Mesodermal cell (in vitro differentiated cells): ENCODE measurements around the gene ADISSP.
"Not testable (repeated sequence)": the region's sequence is repeated elsewhere in the genome, so short reads cannot be mapped to it uniquely, and the experiment has no call there.

Experiments used
- H3K27ac ChIP-seq: 2 replicates; pipeline ENCODE4 v1.7.0; 2013; ENCODE audit warnings: mild to moderate bottlenecking, low read depth, low read length, moderate library complexity; ENCODE audit not compliant: severe bottlenecking
- H3K36me3 ChIP-seq: 2 replicates; pipeline ENCODE4 v1.7.1; 2013; ENCODE audit warnings: mild to moderate bottlenecking, low read length, moderate library complexity; ENCODE audit not compliant: control insufficient read depth, insufficient read depth
- H3K4me1 ChIP-seq: one replicate; pipeline ENCODE4 v1.7.1; 2013; ENCODE audit warnings: mild to moderate bottlenecking, low read length; ENCODE audit not compliant: insufficient read depth, control insufficient read depth, poor library complexity, severe bottlenecking
- H3K4me3 ChIP-seq: 2 replicates; pipeline ENCODE4 v1.7.0; 2013; ENCODE audit warnings: low read length, control low read depth, mild to moderate bottlenecking; ENCODE audit not compliant: insufficient read depth, poor library complexity, severe bottlenecking; ENCODE audit errors: extremely low read depth
- H3K9me3 ChIP-seq: 2 replicates; pipeline ENCODE4 v1.7.1; 2013; ENCODE audit warnings: mild to moderate bottlenecking, low read length, moderate library complexity; ENCODE audit not compliant: control insufficient read depth
- WGBS, 2 experiments: methylation state at CpG; one replicate each; pipeline ENCODE4 v1.1.5; 2013; ENCODE audit warnings: missing lambda C conversion rate in 2 of 2; ENCODE audit not compliant: insufficient coverage in 2 of 2; 5-methylcytosine and 5-hydroxymethylcytosine counted together

Gene ADISSP

GRCh38 chr20:3797592-3798372 lies 30.2 kb upstream of the ADISSP start:
- H3K4me3 ChIP-seq = peak overlapping the region; percentile 55
- H3K36me3 ChIP-seq = peaks cover 26% of the 10 kb centered on the region
- no peaks in the 10 kb centered on the region for H3K9me3 ChIP-seq
- H3K27ac ChIP-seq = no peak overlapping the region
- peaks cover 25% of the 10 kb centered on the region for H3K4me1 ChIP-seq
- 86 to 98% methylated on average over 11 to 16 of the region's 19 CpGs for WGBS, 2 experiments

- 78 to 91% methylated on average over 4 of the region's 5 CpGs for WGBS, 2 experiments
- Histone ChIP-seq H3K36me3 (peaks cover 20% of the 10 kb centered on the region), H3K9me3 (no peaks in the 10 kb centered on the region), H3K4me3 (peak overlapping the region; percentile 55), H3K4me1 (peaks cover 25% of the 10 kb centered on the region), H3K27ac (no peak overlapping the region)
Observed at GRCh38 chr20:3797226-3797545, 29.6 kb upstream of the ADISSP start.

DNA sequence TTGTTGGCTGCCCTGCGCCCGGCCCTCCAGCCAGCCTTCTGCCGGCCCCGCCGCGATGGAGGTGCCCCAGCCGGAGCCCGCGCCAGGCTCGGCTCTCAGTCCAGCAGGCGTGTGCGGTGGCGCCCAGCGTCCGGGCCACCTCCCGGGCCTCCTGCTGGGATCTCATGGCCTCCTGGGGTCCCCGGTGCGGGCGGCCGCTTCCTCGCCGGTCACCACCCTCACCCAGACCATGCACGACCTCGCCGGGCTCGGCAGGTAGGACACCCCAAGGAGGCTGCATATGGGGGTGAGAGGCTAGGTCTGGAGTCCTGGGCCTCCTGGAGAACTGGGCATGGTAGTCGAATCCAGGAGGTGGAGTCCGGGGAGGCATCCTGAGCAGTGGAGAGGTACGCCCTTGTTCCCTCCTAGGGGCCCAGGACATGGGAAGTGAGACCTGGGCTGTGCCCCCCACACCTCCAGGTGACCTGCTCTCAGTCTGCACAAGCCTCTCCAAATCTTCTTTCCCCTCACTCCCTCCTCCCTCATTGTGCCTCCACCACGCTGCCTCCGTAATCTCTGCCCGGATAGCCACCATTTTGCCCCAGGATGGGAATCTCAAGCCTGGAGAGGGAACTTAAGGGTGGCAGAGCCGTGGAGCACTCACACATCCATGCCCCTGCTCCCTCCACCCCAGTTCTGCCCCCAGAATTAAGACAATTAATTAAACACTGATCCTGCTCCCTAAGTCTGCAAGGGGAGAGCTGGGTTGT lies 29.1 kb upstream of the ADISSP start:
- Histone ChIP-seq H3K4me1 (peaks cover 25% of the 10 kb centered on the region), H3K4me3 (peak overlapping the region; percentile 55), H3K27ac (no peak overlapping the region), H3K9me3 (no peaks in the 10 kb centered on the region), H3K36me3 (peaks cover 15% of the 10 kb centered on the region)
- 3 to 13% methylated on average over 17 to 18 of the region's 33 CpGs for WGBS, 2 experiments

- peak within 1 kb of the TSS; percentile 55 for H3K4me3 ChIP-seq
- H3K4me1 ChIP-seq = peaks cover 25% of the 10 kb centered on the region
- 2 to 5% methylated on average over 40 of the region's 69 CpGs for WGBS, 2 experiments
- no peaks in the 10 kb centered on the region for H3K9me3 ChIP-seq
- H3K36me3 ChIP-seq = peaks cover 6% of the 10 kb centered on the region
- peak within 1 kb of the TSS; percentile 51 for H3K27ac ChIP-seq
Observed at GRCh38 chr20:3795511-3796468, 28.2 kb upstream of the ADISSP start, which contains the start of gene CDC25B. Gene CDC25B, plus strand, starts transcription at chr20:3796310. Its CDS starts 222 bp downstream, at chr20:3796532.

DNA sequence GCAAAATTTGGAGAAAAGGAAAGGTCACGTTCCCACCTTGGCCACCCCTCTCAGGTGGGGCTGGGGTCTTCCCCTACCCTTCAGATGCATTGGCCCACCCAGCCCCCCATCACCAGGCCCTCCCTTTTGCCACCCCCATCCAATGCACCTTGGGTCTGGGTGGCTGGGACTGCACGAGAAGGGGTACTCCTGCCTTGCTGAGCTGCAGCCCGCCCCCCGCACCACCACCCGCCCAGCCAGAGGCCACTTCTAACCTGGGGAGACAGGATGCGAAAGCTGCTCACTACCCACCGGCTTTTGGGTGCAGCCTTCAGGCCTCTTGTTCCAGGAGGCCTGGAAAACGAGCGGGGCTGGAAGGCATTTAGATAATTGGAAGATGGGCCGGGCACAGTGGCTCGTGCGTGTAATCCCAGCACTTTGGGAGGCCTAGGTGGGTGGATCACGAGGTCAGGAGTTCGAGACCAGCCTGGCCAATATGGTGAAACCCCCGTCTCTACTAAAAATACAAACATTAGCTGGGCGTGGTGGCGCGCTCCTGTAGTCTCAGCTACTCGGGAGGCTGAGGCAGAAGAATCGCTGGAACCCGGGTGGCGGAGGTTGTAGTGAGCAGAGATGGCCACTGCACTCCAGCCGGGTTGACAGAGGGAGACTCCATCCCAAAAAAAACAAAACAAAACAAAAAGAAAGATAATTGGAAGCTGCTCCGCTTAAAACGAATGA lies 27.3 kb upstream of the ADISSP start:
- Histone ChIP-seq H3K4me3 (no peak overlapping the region), H3K9me3 (no peaks in the 10 kb centered on the region), H3K36me3 (no peaks in the 10 kb centered on the region), H3K27ac (no peak overlapping the region), H3K4me1 (peaks cover 21% of the 10 kb centered on the region)
- 87 to 94% methylated on average over 19 to 21 of the region's 25 CpGs for WGBS, 2 experiments

GRCh38 chr20:3794168-3794567 lies 26.6 kb upstream of the ADISSP start:
- WGBS, 2 experiments = 100% methylated on average over 1 of the region's 3 CpGs; no CpG with 5 or more reads in 1 of the 2 experiments
- peaks cover 17% of the 10 kb centered on the region for H3K4me1 ChIP-seq
- H3K27ac ChIP-seq, H3K9me3 ChIP-seq, H3K36me3 ChIP-seq, H3K4me3 ChIP-seq: not testable (repeated sequence)

- not testable (repeated sequence) for H3K4me1 ChIP-seq, H3K27ac ChIP-seq, H3K9me3 ChIP-seq, H3K4me3 ChIP-seq
- 92 to 94% methylated on average over 2 to 4 of the region's 4 CpGs for WGBS, 2 experiments
- H3K36me3 ChIP-seq = peaks cover 13% of the 10 kb centered on the region
Observed at GRCh38 chr20:3789201-3789600, 21.6 kb upstream of the ADISSP start.

DNA sequence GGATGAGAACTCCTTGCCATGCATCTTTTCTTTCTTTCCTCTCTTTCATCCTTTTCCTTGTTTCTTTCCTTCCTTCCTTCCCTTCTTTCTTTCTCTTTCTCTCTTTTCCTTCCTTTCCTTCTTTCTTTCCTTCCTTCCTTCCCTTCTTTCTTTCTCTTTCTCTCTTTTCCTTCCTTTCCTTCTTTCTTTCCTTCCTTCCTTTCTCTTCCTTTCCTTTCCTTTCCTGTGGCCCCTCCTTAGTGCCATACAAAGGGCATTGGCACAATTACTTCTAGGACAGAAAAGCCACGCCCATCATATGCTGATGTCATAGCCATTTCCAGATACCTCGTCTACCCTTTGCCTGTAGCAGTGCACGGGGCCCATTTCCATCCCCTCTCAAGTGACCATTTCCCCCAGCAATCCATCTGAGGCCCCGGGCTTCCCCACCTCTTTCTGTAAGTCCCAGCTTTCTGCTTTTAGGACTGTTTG lies 21.2 kb upstream of the ADISSP start:
- Histone ChIP-seq H3K4me1 (peaks cover 9% of the 10 kb centered on the region), H3K4me3 (no peak overlapping the region)
- WGBS, 2 experiments = 62 to 67% methylated on average over 4 of the region's 4 CpGs

GRCh38 chr20:3787324-3788014 lies 19.9 kb upstream of the ADISSP start:
- peaks cover 22% of the 10 kb centered on the region for H3K36me3 ChIP-seq
- WGBS, 2 experiments = 92% methylated on average over 4 of the region's 5 CpGs
- no peaks in the 10 kb centered on the region for H3K9me3 ChIP-seq
- H3K4me1 ChIP-seq = peaks cover 9% of the 10 kb centered on the region
- H3K27ac ChIP-seq = no peak overlapping the region
- peak overlapping the region; percentile 30 for H3K4me3 ChIP-seq

More for the DNA sequence above, 21.2 kb upstream of the ADISSP start:
- H3K36me3 ChIP-seq = peaks cover 17% of the 10 kb centered on the region
- no peaks in the 10 kb centered on the region for H3K9me3 ChIP-seq
- no peak overlapping the region for H3K27ac ChIP-seq
